SK-N-SH treated with all-trans-retinoic acid at 6 μM for 48 hours (cell line): ENCODE results near the gene ANKRD29.

Experiments used
- CREB5 ChIP-seq: fragments of 250-450 bp; sonication (Bioruptor Pico); IDR thresholded peaks from 2 replicates; pipeline ENCODE4 v1.5.1; 2020; ENCODE audit warnings: low read depth, mild to moderate bottlenecking, moderate library complexity
- OSR1 ChIP-seq: fragments of 250-450 bp; sonication (Bioruptor Pico); IDR thresholded peaks from 2 replicates; pipeline ENCODE4 v1.8.0; 2022; ENCODE audit warnings: moderate library complexity, mild to moderate bottlenecking, inconsistent platforms
- POU6F1 ChIP-seq: fragments of 250-450 bp; sonication (Bioruptor Pico); IDR thresholded peaks from 2 replicates; pipeline ENCODE4 v1.8.0; 2021; ENCODE audit warnings: low read depth, mild to moderate bottlenecking, moderate library complexity, borderline replicate concordance
- TCF4 ChIP-seq: fragments of 250-450 bp; sonication (Bioruptor Pico); IDR thresholded peaks from 2 replicates; pipeline ENCODE4 v1.8.0; 2021; ENCODE audit warnings: mild to moderate bottlenecking, moderate library complexity, borderline replicate concordance
- TOX ChIP-seq: fragments of 250-450 bp; sonication (Bioruptor Pico); IDR thresholded peaks from 2 replicates; pipeline ENCODE4 v1.8.0; 2021; ENCODE audit warnings: mild to moderate bottlenecking, moderate library complexity, borderline replicate concordance
- TSHZ2 ChIP-seq: fragments of 250-450 bp; sonication (Bioruptor Pico); IDR thresholded peaks from 2 replicates; pipeline ENCODE4 v1.5.0; 2020; ENCODE audit warnings: mild to moderate bottlenecking, moderate library complexity
- ZFP3 ChIP-seq: fragments of 250-450 bp; sonication (Bioruptor Pico); IDR thresholded peaks from 2 replicates; pipeline ENCODE4 v1.5.0; 2020; ENCODE audit warnings: mild to moderate bottlenecking, moderate library complexity
- ZFP30 ChIP-seq: fragments of 450-650 bp; formaldehyde crosslinking; IDR thresholded peaks from 2 replicates; pipeline ENCODE4 v1.5.0; 2022; ENCODE audit warnings: mild to moderate bottlenecking, moderate library complexity

GRCh38 chr18:23631746-23632145, 31.0 kb downstream of the ANKRD29 start:
- TF ChIP-seq TCF4 (CRISPR knock-in tag), result no peak
- no peak for TF ChIP-seq POU6F1 (CRISPR knock-in tag)
- TF ChIP-seq CREB5 (CRISPR knock-in tag), result no peak
- no peak for TF ChIP-seq ZFP30 (CRISPR knock-in tag)
- no peak for TF ChIP-seq TOX (CRISPR knock-in tag)
- TF ChIP-seq ZFP3 (CRISPR knock-in tag), result no peak
- peak; percentile 32; the same call in 1 of the 2 replicates for TF ChIP-seq TSHZ2 (CRISPR knock-in tag)
- TF ChIP-seq OSR1 (CRISPR knock-in tag), result no peak
